Measurements from ENCODE around the gene UGT1A1.

GRCh38 chr2:233799716-233800115 lies 39.6 kb downstream of the UGT1A1 start:
- TF ChIP-seq GATA2 (IDR thresholded peaks at IDR 0.05; ENCODE audit: low read depth, low read length) (no peak), GATA3 (IDR thresholded peaks at IDR 0.05; ENCODE audit: low read depth, low read length) (no peak)
